ENCODE measurements around the gene TANGO2.

Gene TANGO2

GRCh38 chr22:20024650-20025397 lies 3.9 kb downstream of the TANGO2 start:
- TF ChIP-seq, protein P1, sequence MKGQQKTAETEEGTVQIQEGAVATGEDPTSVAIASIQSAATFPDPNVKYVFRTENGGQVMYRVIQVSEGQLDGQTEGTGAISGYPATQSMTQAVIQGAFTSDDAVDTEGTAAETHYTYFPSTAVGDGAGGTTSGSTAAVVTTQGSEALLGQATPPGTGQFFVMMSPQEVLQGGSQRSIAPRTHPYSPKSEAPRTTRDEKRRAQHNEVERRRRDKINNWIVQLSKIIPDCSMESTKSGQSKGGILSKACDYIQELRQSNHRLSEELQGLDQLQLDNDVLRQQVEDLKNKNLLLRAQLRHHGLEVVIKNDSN (IDR thresholded peaks at IDR 0.05): no peak
- TF ChIP-seq CREB1 (IDR thresholded peaks at IDR 0.05; ENCODE audit: low read depth) (no peak), NFIC (IDR thresholded peaks at IDR 0.05) (no peak), YY1 (IDR thresholded peaks at IDR 0.05; ENCODE audit: low read depth) (no peak), CEBPB (IDR thresholded peaks at IDR 0.05) (no peak), FOXM1 (IDR thresholded peaks at IDR 0.05; ENCODE audit: borderline replicate concordance, low read depth) (no peak), TCF12 (IDR thresholded peaks at IDR 0.05; ENCODE audit: low read depth) (no peak), TEAD4 (IDR thresholded peaks at IDR 0.05) (no peak), MAX (IDR thresholded peaks at IDR 0.05) (no peak), EGR1 (IDR thresholded peaks at IDR 0.05) (no peak), TAF1 (IDR thresholded peaks at IDR 0.05; ENCODE audit: low read depth) (no peak), RAD21 (IDR thresholded peaks at IDR 0.05; ENCODE audit: low read depth) (no peak), ZBTB7A (IDR thresholded peaks at IDR 0.05; ENCODE audit: low read depth) (no peak)
- TF ChIP-seq, protein P2, sequence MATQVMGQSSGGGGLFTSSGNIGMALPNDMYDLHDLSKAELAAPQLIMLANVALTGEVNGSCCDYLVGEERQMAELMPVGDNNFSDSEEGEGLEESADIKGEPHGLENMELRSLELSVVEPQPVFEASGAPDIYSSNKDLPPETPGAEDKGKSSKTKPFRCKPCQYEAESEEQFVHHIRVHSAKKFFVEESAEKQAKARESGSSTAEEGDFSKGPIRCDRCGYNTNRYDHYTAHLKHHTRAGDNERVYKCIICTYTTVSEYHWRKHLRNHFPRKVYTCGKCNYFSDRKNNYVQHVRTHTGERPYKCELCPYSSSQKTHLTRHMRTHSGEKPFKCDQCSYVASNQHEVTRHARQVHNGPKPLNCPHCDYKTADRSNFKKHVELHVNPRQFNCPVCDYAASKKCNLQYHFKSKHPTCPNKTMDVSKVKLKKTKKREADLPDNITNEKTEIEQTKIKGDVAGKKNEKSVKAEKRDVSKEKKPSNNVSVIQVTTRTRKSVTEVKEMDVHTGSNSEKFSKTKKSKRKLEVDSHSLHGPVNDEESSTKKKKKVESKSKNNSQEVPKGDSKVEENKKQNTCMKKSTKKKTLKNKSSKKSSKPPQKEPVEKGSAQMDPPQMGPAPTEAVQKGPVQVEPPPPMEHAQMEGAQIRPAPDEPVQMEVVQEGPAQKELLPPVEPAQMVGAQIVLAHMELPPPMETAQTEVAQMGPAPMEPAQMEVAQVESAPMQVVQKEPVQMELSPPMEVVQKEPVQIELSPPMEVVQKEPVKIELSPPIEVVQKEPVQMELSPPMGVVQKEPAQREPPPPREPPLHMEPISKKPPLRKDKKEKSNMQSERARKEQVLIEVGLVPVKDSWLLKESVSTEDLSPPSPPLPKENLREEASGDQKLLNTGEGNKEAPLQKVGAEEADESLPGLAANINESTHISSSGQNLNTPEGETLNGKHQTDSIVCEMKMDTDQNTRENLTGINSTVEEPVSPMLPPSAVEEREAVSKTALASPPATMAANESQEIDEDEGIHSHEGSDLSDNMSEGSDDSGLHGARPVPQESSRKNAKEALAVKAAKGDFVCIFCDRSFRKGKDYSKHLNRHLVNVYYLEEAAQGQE (IDR thresholded peaks at IDR 0.05; ENCODE audit: low read depth): no peak

DNA sequence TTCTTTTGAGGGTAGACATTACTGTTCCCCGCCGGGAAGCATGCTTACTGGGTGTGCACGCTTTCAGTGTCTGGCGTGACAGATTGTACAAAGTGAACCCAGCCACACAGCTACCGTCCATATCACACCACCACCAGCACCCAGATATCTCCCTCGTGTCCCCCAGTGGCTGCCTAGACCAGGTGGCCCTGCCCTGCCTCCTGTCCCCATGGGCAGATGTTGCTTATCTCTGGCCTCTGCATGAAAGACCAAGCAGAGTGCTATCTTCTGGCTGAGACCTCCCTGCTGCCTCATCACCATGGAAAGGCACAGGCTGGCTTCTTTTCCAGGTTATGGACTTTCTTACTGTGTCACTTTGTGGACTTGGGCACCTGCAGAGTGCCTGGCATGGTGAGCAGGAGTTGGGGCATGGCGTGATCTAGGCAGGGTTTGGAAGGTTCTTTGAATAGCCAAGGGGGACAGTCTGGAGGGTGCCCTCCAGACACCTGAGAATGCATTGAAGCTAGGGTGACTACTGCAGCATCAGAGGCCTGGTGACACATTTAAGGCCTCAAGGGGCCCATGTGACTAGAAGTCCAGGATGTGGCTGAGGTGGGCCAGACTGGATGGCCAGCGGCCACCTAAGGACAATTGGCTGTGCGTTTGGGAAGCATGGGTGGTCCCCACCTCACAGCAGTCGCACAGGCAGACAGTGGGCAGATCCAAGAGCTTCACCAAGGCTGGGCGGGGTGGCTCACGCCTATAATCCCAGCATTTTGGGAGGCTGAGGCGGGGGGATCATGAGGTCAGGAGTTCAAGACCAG lies 4.7 kb downstream of the TANGO2 start:
- TF ChIP-seq CREB1 (IDR thresholded peaks at IDR 0.05; ENCODE audit: low read depth): no peak
- no peak for TF ChIP-seq RAD21 (IDR thresholded peaks at IDR 0.05; ENCODE audit: low read depth)
- TF ChIP-seq NFIC (IDR thresholded peaks at IDR 0.05): no peak
- no peak for TF ChIP-seq YY1 (IDR thresholded peaks at IDR 0.05; ENCODE audit: low read depth)
- TF ChIP-seq, protein P2 (IDR thresholded peaks at IDR 0.05; ENCODE audit: low read depth): no peak
- no peak for TF ChIP-seq TEAD4 (IDR thresholded peaks at IDR 0.05)
- TF ChIP-seq EGR1 (IDR thresholded peaks at IDR 0.05): no peak
- TF ChIP-seq TCF12 (IDR thresholded peaks at IDR 0.05; ENCODE audit: low read depth): no peak

DNA sequence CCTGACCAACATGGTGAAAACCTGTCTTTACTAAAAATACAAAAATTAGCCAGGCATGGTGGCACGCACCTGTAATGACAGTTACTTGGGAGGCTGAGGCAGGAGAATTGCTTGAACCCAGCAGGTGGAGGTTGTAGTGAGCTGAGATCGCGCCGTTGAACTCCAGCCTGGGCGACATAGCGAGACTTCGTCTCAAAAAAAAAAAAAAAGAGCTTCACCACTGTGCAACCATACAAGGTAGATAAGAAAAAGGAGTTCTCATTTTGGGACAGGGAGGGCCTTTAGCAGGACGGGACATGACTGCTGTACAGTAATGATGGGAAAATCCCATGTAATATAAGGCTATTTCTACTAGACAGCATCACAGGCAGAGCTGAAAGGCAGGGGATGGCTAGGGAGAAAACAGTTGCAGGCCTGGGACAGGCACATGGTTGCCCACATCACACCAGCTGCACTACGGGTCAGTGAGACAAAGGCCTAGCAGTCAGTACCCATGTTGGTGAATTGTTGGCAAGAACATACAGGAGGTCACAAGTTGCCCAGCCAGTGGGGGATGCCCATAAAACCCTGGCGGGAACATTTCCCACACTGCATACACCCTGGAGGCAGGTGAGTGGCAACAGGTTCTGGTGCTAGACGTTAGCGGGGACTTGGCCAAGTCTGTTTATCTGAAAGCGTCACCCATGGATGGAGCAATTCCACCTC lies 5.4 kb downstream of the TANGO2 start:
- TF ChIP-seq TAF1 (IDR thresholded peaks at IDR 0.05; ENCODE audit: low read depth) (no peak), TCF12 (IDR thresholded peaks at IDR 0.05; ENCODE audit: low read depth) (no peak), TEAD4 (IDR thresholded peaks at IDR 0.05) (no peak), NFIC (IDR thresholded peaks at IDR 0.05) (no peak), EP300 (IDR thresholded peaks at IDR 0.05; ENCODE audit: borderline replicate concordance) (no peak), EGR1 (IDR thresholded peaks at IDR 0.05) (no peak), FOXM1 (IDR thresholded peaks at IDR 0.05; ENCODE audit: borderline replicate concordance, low read depth) (no peak), YY1 (IDR thresholded peaks at IDR 0.05; ENCODE audit: low read depth) (no peak), MAX (IDR thresholded peaks at IDR 0.05) (no peak), CREB1 (IDR thresholded peaks at IDR 0.05; ENCODE audit: low read depth) (no peak), CEBPB (IDR thresholded peaks at IDR 0.05) (no peak), ZBTB7A (IDR thresholded peaks at IDR 0.05; ENCODE audit: low read depth) (no peak), RAD21 (IDR thresholded peaks at IDR 0.05; ENCODE audit: low read depth) (no peak)
- TF ChIP-seq, protein P1 (IDR thresholded peaks at IDR 0.05): no peak
- TF ChIP-seq, protein P2 (IDR thresholded peaks at IDR 0.05; ENCODE audit: low read depth): no peak
